ENCODE data around the gene ODAD3.
"Not testable (repeated sequence)": the region's sequence is repeated elsewhere in the genome, so short reads cannot be mapped to it uniquely, and the experiment has no call there.

The ODAD3 gene

DNA sequence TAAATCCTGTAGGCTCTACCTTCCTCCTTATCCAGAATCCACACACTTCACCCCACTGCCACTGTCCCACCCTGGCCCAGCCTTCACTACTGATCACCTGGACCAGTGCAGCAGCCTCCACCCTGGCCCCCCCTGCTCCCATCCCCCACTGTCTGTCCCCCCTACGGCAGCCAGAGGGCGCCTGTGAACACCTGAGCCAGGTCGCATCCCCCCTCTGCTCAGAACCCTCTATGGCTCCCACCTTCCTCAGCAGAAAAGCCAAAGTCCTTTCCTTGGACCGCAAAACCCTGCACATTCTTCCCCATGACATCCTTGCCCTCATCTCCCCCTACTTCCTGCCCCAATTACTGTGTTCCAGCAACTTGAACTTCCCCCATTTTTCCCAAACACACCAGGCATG lies 25.3 kb upstream of the ODAD3 start:
- no peak for DNase-seq (ENCODE audit: low read depth in 3 of 3)

DNA sequence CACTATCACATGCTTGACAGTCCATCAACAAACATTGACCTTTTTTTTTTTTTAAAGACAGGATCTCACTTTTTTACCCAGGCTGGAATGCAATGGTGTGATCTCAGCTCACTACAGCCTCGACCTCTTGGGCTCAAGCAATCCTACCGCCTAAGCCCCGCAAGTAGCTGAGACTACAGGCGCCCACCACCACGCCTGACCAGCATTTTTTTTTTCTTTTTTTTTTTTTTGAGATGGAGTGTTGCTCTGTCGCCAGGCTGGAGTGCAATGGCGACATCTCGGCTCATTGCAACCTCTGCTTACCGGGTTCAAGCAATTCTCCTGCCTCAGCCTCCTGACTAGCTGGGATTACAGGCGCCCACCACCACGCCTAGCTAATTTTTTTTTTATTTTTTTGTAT lies 24.0 kb upstream of the ODAD3 start:
- not testable (repeated sequence) for DNase-seq (ENCODE audit: low read depth in 3 of 3)

DNA sequence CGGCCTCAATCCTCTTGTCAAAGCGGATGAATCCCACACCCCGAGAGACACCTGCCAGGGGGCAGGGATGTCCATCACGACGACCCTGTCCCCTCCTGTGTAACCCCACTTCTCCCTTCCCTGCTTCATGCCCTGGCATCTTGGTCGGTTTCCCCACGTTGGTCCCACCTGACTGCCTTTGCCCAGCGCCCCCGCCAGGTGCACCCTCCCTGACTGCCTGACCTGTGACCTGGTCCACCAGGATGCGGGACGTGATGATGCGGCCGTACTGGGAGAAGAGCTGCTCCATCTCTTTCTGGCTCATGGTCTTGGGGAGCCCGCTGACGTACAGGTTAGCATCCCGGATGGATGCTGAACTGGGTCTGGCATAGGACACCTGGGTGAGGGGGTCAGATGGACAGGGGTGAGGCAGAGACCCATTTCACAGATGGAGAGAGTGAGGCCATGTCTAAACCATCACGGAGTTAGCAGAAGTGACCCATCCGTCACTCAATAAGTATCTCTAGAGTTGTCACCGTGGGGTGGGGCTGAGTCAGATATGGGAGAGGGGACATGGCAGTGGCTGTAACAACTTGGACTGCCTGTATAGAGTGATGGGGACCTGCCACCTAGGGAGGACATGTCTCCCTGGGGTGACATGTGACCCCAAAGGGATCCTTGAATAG lies 23.4 kb upstream of the ODAD3 start:
- no peak for DNase-seq (ENCODE audit: low read depth in 3 of 3)

DNA sequence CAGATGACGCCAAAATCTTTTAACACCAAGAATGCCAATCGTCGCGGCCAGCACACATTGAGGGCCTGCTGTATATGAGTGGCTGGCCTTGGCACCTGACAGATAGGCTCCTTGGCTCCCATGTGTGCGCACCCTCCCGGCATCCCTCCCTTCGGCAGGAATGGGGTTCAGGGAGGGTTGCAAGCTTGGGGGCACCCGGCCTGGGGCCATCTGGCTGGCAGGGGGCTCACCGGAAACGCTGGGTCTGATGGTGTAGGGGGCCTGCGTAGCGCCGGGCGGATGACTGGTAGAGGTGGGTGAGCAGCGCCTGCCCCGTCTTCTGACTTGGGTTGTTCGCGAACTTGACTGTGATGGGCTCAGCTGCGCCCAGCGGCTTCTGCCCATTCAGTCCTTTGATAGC lies 22.9 kb upstream of the ODAD3 start:
- no peak for DNase-seq (ENCODE audit: low read depth in 3 of 3)

DNA sequence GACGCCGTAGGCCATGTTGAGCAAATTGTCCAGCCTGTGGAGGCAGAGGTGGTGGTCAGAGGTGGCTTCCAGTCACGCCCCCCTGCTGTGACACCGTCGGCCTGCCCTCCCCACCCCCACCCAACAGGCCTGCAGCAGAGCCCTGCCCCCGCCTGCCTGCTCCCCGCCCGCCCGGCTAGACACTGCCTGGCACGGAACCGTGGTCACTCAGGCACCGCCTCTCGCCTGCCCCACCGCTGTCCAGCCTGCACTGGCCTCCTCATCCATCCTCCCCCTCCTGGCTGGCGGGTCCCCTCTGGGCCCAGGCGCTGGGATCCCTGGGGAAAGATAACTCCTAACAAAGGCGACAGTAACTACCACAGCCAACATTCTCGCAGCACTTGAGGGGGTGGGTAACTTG lies 22.2 kb upstream of the ODAD3 start:
- no peak for DNase-seq (ENCODE audit: low read depth in 3 of 3)

DNA sequence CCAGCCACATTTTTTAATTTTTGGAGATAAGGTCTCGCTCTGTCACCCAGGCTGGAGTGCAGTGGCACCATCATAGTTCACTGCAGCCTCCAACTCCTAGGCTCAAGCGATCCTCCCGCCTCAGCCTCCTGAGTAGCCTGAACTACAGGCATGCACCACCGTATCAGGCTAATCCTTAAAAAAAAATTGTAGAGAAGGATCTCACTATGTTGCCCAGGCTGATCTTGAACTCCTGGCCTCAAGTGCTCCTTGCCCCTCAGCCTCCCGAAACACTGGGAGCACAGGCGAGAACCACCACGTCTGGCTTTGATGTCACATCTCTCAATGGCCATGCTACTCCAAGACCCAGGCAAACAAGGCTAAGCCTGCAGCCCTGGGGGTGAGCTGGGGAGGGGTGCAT lies 21.7 kb upstream of the ODAD3 start:
- DNase-seq (ENCODE audit: low read depth in 3 of 3), result no peak

DNA sequence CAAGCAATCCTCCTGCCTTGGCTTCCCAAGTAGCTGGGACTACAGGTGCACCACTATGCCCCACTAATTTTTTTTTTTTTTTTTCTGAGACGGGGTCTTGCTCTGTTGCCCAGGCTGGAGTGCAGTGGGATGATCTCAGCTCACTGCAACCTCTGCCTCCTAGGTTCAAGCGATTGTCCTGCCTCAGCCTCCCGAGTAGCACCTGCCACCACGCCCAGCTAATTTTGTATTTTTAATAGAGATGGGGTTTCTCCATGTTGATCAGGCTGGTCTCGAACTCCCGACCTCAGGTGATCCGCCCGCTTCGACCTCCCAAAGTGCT lies 20.3 kb upstream of the ODAD3 start:
- DNase-seq (ENCODE audit: low read depth in 3 of 3), result not testable (repeated sequence)

DNA sequence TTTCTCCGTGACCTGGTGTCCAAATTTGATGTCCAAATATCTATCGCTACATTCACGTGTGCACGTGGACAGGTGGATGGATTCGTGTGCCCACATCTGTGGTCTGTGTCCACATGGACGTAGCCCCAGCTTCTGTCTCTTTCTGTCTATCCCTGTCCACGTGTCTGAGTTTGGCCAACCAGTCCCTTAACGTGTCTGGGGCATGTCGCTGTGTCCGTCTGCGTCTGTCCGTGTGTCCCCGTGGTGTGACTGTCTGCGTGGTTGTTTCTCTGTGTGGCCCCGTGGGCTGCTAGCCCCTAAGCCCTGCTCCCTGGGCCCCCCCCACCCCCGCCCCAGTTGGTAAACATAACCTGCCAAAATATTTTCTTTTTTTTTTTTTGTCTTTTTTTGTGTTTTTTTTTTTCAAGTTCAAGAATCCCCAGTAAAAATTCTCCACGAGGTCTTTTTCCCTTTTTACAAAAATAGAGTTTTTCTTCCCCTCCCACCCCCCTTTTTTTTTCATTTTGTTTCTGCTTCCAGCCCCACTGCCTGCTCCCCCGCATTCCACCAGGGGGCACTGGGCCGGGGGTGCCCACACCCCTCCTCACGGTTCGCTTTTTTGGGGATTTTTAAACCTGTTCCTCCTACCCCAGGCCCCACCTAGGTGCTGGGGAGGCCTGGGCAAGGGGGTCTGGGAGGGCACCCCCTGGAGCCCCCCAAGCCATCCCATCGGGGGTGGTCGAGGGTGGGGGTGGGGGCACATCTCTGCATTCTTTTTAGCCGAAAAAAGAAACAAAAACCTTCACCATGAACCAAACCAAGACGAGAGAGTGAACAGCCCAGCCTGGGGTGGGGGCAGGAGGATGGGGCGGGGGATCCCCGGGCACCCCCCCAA lies 18.8 kb upstream of the ODAD3 start:
- DNase-seq (ENCODE audit: low read depth in 3 of 3), result peak in 1 of 3 experiments; percentile 25

DNA sequence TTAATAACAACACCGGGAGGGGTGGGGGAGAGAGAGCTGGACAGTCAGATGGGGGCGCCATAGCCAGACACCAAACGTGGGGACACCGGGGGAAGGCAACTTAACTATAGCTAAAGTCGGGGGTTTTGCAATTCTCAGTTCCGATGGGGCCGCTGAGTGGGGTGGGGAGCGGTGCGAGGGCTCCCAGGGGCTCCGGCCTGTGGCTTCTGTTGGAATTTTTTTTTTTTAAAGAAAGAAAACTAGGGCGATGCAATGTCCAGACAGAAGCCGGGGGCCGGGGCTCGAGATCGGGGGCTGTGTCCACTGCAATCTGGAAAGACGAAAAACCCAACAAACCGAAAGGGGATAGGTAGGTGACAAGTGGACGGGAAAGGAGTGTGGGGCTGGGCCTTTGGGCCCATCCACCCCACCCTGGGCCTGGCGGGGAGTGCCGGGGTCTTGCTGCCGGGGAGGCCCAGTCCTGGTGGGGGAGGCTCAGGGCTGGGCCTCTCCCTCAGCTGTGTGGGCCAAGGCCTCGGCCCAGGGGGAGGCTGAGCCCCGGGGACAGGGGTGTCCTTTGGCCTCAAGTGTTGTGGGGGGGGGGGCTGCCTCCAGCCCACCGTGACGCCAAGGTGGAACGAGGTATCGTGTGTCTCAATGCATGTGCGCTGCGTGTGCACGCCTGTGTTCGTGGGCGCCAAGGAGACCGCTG lies 17.8 kb upstream of the ODAD3 start:
- DNase-seq (ENCODE audit: low read depth in 3 of 3), result no peak

DNA sequence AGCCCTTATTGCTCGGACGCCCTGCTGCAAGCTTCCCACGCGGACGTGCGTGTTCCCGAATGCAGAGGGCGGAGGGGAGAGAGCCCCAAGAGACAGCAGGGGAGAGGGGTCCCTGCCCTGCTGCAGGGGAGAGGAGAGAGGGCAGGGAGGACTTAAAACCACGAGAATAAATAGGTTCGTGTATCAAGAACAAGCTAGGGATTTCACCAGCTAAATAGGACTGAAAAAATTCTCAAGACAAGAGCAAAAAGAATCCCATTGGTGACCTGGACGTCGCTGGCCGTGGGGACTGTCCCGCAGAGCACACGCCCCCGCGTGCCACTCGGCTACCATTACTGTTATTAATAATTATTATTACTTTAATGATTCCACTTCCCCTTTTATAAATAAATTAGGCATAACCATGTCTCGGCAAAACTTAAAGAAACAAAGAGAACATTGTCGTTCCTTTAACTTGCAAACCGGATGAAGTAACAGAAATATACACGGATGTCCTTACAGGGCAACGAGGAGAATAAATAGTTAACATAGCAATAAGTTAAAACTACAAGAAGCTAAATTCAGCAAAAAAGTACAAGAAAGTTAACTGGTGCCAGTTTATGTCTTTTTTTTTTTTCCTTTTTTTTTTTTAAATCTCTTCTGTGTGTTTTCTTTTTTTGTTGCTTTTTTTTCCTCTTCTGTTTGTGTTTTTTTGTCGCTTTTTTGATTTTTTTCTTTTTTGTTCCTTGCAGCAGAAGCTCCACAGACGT lies 17.1 kb upstream of the ODAD3 start:
- DNase-seq (ENCODE audit: low read depth in 3 of 3), result no peak

DNA sequence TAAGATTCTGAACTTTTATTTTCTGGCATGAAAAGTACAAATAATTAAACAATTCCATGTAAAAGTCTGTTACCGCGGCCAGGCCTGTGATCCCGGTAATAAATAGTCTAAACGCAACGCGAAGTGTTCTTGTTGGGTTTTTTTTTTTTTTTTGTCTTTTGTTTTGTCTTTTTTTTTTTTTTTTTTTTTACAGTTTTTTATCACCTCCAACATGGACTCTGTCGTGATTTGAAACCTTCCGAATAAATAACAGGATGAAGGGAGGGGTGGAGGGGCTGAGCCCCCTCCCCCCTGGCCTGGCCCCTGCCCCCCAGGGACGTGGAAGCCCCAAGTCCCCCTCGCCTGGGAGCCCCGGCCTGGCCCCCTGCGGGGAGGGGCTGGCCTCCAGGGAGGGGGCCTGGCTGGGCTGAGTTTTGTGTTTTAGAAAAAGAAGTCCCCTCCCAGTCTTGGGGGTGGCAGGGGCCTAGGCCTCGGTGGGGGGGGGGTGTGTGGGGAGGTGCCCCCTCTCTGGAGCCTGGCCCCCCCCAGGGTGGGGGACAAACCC lies 16.5 kb upstream of the ODAD3 start:
- no peak for DNase-seq (ENCODE audit: low read depth in 3 of 3)

DNA sequence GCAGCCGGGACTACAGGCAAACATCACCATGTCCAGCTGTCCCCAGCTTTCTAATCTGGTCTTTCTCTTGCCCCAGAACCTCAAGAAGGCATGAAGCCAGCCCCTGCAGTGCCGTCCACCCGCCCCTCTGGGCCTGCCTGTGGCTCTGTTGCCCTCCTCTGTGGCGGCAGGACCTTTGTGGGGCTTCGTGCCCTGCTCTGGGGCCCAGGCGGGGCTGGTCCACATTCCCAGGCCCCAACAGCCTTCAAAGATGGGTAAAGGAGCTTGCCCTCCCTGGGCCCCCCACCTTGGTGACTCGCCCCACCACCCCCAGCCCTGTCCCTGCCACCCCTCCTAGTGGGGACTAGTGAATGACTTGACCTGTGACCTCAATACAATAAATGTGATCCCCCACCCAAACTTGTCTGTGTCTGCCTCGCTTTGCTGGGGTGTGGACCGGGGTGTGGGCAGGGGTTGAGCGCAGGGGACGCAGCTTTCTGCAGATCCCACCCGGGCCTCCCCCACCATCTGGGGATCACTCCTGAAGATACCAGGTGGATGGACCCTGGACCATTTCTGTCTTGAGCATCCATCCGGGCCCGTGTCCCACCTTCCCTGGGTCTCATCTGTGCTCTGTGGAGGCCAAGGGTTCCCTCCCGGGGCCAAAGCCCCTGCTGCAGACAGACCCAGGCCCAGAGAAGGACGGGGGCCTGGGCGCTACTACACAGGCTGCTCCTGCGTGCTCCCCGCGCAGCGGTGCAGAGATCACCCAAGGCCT lies 15.8 kb upstream of the ODAD3 start:
- DNase-seq (ENCODE audit: low read depth in 3 of 3), result no peak

DNA sequence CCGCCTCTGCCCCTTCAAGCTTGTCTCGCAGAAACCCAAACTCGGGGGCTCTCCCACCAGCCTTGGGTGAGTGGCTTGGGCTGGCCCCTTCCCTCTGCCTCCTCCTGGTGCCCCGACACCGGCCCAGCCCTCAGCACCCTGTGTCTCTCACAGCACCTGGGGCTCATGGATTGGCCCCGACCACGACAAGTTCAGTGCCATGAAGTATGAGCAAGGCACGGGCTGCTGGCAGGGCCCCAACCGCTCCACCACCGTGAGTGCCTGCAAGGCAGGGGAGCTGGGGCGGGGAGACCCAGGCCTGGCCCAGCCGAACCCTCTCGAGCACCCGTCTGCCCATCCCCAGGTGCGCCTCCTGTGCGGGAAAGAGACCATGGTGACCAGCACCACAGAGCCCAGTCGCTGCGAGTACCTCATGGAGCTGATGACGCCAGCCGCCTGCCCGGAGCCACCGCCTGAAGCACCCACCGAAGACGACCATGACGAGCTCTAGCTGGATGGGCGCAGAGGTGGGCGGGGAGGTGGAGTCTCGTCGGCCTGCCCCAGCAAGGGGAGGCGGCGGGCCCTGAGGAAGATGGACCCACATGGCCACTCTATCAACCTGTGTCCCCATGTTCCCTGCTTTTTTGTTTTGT lies 14.1 kb upstream of the ODAD3 start:
- DNase-seq (ENCODE audit: low read depth in 3 of 3), result no peak

DNA sequence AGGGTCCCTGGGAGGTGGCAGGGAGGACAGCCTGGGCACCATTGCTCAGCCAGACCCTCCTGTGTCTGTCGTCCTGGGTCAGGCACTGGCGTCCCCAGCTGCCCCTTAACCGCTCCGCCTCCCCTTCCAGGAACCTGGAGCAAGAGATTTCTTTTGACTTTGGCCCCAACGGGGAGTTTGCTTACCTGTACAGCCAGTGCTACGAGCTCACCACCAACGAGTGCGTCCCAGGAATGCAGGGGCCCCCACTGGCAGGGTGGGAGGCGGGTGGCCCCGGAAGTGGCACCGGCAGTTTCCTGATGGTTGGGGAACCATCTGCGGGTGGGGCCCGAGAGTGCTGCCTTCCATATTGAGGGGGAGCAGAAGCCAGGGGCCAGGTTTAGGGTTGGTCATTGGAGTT lies 13.5 kb upstream of the ODAD3 start:
- DNase-seq (ENCODE audit: low read depth in 3 of 3), result no peak

DNA sequence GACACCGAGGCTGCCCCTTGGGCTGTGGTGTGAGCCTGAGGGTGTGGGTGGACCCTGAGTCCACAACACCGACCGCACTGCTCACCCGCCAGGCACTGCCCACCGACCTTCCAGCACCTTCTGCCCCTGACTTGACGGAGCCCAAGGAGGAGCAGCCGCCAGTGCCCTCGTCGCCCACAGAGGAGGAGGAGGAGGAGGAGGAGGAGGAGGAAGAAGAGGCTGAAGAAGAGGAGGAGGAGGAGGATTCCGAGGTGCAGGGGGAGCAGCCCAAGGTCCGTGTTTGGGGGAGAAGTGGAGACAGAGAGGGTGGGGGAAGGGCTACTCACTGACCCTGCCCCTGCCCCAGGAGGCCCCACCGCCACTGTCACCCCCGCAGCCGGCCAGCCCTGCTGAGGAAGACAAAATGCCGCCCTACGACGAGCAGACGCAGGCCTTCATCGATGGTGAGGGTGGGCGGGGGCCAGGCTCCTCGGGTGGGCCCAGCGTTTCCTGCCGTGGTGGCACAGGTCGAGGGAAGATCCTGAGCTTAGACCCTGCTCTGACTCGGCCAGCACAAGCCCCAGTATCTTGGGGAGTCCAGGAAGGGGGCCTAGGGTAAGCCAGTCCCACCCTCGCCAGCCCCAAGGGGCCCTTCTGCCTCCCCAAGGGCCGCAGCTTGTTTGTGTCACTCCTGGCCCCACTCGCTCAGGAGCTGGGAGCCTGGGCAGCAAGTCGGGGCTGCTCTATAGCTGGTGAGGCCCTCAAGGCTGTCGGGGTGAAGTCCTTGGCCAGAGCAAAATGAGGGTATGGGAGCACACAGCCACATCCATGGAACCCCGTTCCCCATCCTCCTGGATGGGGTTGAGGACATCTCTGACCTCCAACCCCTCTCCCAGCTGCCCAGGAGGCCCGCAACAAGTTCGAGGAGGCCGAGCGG lies 12.7 kb upstream of the ODAD3 start:
- no peak for DNase-seq (ENCODE audit: low read depth in 3 of 3)

DNA sequence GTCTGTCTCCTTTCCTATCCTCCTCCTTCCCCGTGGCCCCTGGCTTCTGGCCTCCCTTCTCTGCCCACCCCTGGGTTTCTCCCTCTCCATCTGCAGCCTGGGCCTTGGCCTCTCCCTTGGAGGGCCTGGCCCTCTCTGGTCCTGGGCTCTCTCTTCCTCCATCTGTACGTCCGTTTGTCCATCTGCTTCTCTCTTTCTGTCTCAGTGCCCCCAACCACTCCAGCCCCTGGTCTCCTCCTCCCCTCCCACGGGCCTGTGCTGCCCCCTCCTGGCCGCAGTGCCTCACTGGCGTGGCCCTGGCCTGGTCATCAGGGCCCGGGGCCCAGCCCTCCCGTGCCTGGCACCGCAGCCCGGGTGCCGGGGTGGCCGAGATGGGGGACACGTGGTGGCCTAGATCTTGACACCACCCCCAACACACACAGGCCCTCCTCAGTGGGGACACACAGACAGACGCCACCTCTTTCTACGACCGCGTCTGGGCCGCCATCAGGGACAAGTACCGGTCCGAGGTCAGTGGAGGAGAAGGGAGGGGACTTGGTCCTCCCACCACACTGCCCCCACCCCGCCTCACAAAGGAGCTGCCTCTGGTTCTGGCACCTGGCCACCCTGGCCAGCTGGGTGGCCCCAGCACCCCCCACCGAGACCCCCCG lies 11.9 kb upstream of the ODAD3 start:
- peak in 1 of 3 experiments; percentile 20 for DNase-seq (ENCODE audit: low read depth in 3 of 3)

DNA sequence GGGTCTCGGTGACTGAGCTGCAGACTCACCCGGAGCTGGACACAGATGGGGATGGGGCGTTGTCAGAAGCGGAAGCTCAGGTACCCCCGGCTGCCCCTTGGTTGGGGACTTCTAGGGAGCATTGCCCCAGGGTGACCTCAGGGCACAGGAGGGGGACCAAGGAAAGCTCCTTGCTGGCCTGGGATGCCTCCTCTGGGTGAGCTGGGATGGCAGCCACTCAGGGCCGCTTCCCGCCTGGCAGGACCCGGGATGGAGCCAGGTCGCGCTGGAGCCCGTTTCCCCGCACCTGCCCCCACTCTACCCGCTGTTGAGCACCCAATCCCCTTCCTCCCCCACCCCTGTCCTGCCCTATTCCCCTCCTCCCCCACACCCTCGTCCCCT lies 11.3 kb upstream of the ODAD3 start:
- DNase-seq (ENCODE audit: low read depth in 3 of 3), result no peak

DNA sequence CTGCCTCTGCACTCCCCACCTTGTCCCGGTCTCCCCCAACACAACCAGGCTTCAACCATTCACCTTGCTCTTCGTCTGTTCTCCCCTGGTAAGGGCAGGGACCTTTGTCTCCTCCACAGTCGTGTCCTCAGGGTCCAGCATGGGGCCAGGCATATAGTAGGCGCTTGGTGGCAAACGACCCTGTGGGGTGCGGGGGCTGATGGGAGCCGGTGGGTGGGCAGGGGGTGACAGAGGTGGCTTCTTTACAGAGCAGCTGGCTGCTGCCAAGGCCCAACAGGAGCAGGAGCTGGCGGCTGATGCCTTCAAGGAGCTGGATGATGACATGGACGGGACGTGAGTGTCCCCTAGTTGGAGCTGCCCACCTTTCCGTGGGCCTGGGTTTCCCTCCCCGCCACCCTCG lies 10.2 kb upstream of the ODAD3 start:
- no peak for DNase-seq (ENCODE audit: low read depth in 3 of 3)

DNA sequence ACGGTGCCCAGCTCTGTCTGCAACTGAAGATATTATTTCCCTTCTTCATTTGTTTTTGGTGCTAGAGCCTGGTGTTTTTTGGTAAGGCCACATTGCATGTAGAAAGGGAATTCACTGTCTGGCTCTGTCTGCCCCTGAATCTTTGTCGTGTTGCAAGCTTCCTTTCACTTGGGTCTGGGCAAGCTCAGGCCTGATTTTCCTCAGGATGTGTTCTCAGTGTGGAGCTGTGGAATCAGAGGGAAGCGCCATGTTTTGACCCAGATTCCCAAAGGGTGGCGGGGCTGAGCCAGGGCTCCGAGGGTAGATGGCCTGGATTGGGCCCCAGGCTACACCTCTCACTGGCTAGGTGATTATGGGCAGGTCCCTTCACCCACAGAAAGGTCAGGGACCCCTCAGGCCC lies 9.1 kb upstream of the ODAD3 start:
- no peak for DNase-seq (ENCODE audit: low read depth in 3 of 3)

Measured in stimulated activated CD4-positive, alpha-beta T cell treated with anti-CD3 and anti-CD28 coated beads, TNF-alpha, amount 100 ng/mL, for 24 hours (primary cell).